Activated CD8-positive, alpha-beta memory T cell treated with anti-CD3 and anti-CD28 coated beads for 36 hours (primary cell): ENCODE data around the gene PIWIL4. TPM values are rescaled to one million over a fixed set of nuclear protein-coding genes. Genes with fewer than 3 reads are reported as not detected.
"Not testable (repeated sequence)": the region's sequence is repeated elsewhere in the genome, so short reads cannot be mapped to it uniquely, and the experiment has no call there.

ENCODE experiments used
- CTCF ChIA-PET: fragments of 350-600 bp; sonication (Branson Sonifier 250); formaldehyde crosslinking; loops from one replicate; lab custom pipeline; 2021; ENCODE audit warnings: antibody characterized with exemption; lab: Charles Lee
- POLR2A ChIA-PET: fragments of 350-600 bp; sonication (Branson Sonifier 250); formaldehyde crosslinking; loops from one replicate; lab custom pipeline; 2021; ENCODE audit warnings: antibody characterized with exemption; lab: Charles Lee
- total RNA-seq, 2 experiments: library from RNA; stranded (reverse); gene quantifications; one replicate each; pipeline ENCODE4 v1.2.3, GENCODE V29; 2021

Gene PIWIL4
- total RNA-seq, 2 experiments from 2014 or later, result 0.23 to 0.36 TPM

DNA sequence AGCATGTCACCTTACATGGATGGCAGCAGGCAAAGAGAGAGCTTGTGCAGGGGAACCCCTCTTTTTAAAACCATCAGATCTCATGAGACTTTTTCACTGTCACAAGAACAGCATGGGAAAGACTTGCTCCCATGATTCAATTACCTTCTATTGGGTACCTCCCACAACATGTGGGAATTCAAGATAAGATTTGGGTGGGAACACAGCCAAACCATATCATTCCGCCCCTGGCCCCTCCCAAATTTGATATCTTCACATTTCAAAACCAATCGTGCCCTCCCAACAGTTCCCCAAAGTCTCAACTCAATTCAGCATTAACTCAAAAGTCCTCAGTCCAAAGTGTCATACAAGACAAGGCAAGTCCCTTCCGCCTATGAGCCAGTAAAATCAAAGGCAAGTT, 58.3 kb downstream of the PIWIL4 start:
- POLR2A ChIA-PET, result not testable (repeated sequence)

DNA sequence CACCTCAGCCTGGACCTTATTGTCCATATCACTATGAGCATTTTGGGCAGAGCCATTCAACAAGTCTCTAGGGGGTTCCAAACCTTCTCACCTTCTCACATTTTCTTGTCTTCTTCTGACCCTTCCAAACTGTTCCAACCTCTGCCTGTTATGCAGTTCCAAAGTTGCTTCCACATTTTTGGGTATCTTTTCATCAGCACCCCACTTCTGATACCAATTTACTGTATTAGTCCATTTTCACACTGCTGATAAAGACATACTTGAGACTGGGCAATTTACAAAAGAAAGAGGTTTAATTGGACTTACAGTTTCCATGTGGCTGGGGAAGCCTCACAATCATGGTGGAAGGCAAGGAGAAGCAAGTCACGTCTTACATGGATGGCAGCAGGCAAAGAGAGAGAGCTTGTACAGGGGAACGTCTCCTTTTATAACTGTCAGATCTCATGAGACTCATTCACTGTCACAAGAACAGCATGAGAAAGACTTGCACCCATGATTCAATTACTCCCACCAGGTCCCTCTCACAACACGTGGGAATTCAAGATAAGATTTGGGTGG, 59.9 kb downstream of the PIWIL4 start:
- POLR2A ChIA-PET, CTCF ChIA-PET: not testable (repeated sequence)

More for the DNA sequence above, 58.3 kb downstream of the PIWIL4 start:
- CTCF ChIA-PET, result not testable (repeated sequence)

DNA sequence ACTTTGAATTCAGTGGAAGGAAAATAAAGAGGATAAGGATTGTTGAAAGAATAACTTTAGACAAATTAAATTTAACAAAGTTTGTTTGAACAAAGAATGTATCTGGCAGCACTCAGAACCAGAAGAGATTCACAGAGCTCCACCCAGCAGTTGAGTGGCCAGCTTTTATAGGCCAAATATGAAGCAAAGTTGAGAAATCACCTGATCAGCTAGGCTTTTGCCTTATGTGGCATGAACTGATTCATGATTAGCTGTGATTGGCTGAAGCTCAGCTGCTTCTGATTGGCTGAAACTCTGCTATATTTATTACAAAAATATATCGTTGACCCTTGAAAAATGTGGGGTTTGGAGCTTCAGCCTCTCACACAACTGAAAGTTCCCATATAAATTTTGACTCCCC, 62.6 kb downstream of the PIWIL4 start:
- ChIA-PET POLR2A (no interaction called here), CTCF (no interaction called here)

DNA sequence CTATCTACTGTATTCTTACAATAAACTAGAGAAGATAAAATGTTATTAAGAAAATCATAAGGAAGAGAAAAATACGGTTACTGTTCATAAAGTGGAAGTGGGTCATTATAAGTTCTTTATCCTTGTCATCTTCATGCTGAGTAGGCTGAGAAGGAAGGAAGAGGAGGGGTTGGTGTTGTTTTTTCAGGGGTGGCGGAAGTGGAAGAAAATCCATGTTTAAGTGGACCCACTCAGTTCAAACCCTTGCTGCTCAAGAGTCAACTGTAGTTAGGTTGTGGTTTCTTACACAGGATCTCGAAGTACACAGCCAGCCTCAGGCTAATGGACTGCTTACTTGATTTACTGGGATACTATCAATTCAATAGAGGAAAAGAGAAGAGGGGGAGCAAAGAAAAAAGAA, 63.1 kb downstream of the PIWIL4 start:
- ChIA-PET CTCF (no interaction called here), POLR2A (no interaction called here)

DNA sequence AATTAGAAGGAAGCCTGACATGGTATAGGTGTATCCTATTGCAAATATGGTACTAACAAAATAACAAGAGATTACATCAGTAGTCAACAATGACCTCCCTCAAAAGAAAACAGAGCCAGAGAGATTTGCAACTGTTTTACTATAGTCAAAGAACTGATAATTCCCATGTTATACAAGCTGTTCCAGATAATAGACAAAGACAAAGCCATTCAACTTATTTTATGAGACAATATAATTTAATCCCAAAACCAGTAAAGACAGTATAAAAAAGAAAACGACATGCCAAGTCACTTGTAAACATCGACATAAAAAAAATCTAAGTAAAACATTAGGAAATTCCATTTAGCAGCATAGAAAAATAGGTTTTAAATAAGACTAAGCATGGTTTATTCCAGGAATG, 65.2 kb downstream of the PIWIL4 start:
- POLR2A ChIA-PET, result no interaction called here
- CTCF ChIA-PET, result no interaction called here

DNA sequence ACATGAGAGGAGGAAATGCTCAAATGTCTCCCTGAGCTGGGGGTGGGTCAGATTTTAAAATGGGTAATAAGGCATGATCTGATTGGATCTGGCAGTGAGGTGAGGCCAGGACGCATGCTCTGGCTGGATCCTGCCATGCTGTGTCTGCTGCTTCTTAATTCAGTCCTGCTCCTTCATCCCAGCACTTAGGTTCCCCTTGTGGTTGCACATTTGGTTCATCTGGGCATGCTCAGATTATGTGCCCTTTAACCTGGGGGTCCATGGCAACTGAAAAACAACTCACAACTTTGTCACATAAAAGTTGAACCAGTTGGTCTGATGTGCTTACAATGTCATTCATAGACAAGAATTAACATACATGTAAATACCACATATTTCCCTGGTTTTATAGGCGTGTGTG, 67.9 kb downstream of the PIWIL4 start:
- POLR2A ChIA-PET, result no interaction called here

DNA sequence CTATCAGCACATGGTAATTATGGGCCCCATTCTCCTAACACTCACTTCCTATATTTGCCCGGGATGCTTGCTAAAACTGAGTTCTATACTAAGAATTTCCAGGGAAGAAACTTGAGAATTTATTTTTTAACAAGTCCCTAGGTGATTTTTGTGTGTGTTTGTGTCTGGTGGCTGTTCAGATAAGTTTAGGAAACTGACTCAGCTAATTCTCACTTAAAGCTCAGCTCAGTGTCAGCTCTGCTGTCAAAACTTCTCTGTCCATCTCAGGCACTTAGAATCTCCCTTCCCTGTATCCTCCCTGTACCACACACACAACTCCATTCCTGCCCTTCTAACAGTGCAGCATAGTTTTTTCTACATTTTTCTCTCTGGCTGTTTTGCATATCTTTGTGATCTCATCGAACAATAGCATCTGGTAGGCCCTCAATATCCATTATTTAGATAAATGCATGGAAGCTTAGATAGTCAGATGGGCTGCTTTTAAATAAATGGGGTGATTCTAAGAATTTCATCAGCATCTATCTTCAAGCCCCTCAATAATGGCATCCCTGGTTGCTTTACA, 69.3 kb downstream of the PIWIL4 start:
- POLR2A ChIA-PET, result no interaction called here
- CTCF ChIA-PET, result no interaction called here

More for the DNA sequence above, 67.9 kb downstream of the PIWIL4 start:
- CTCF ChIA-PET, result no interaction called here

DNA sequence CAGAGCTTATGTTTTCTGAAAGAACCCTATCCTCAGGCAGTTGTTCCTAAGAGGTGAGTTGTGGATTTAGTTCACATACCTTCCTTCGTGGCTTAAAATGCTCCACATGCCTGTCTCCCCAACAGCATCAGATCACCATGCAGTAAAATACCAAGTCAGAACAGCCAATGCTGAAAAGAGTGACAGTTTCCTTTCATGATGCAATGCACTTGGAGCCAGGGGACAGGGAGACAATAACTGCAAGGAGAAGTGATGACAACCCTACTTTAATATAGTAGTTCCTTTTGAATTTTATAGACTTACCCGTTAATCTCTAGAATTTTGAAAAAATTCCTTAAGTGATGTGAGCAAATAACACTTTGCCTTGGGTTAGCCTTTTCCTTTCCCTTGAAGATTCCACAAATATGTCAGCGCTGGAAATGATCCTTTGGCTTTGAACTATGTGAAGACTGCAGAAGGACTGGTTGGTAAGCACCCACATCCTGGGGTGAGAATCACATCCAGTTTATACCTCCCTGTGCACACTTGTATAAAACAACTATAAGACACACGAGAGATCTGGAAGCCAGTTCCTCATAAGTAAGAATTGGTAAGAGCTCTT, 71.2 kb downstream of the PIWIL4 start:
- CTCF ChIA-PET, result no interaction called here
- POLR2A ChIA-PET, result no interaction called here

DNA sequence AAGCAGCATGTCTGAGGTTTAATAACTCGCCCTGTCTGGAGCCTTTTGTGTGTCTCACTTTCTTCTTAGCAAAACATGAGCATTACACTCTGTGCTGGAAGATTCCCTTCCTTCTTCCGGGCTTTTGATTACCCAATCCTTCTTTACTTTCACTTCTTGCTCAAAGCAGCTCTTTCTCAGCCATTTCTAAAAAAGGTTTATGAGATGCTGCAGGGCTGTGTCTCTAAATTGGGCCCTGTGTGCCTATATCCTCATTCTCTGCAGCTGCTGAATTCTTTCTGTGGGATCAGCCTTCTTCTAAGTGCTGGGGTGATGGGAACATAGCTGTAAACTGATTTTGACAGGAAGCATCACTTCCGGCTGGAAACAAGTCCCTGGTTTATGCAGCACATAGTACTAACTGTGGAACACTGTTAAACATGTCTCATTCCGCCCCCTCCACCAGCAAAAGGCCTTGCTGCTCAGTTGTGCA, 71.8 kb downstream of the PIWIL4 start:
- CTCF ChIA-PET, result no interaction called here
- POLR2A ChIA-PET, result no interaction called here

DNA sequence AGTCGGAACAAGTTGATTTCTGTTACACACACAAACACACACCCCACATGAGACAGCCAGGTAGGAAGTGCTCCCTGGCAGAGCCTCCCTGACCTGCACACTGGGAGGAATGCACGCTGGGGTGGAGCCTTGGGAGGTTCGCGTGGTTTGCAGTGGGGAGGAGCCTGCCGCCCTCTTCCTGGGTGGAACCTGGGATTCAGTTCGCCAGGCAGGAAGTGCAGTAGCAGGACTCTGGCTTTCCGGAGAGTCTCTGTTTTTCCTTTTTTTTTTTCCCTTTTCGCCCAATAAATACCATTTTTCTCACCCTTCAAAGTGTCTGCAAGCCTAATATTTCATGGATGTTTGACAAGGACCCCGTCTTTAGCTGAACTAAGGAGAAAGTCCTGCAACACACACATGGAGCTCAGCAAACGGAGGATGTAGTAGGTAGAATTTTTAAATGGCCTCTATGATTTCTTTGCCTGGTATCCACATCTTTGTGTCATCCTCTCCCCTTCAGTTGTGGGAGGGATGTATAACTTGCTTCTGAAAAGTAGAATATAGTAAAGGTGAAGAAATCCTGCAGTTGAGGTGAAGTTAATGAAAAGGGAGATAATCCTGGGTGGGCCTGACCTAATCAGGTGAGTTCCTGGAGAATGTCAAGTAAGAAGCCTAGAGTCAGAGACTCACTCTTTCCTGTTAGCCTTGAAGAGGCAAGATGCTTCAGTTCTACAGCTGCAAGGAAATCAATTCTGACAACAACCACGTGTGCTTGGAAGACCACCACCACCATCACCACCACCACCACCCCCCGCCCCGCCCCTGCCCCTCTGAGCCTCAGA, 72.9 kb downstream of the PIWIL4 start:
- CTCF ChIA-PET, result no interaction called here
- POLR2A ChIA-PET, result no interaction called here

DNA sequence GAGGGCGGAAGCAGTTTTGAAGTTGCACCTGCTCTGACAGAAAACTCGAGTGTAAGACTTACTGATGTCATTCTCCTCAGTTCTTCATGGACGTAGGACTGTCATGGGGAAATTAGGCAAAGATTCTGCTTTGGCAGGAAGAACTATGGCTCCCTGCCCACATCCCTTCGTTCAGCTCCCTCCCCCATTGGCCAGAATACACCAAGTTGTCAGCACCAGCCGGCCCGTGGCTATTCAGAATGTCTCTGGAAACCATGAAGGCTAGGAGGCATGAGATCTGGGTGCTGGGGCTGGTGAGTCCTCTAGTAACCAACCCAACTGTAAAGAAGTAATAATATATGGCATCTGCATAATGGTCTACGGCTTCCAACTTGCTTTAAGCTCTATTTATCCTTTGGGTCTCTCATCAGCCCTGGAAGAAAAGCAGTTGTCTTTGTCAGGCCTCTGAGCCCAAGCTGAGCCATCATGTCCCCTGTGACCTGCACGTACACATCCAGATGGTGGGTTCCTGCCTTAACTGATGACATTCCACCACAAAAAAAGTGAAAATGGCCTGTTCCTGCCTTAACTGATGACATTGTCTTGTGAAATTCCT, 74.1 kb downstream of the PIWIL4 start:
- ChIA-PET POLR2A (no interaction called here), CTCF (no interaction called here)

DNA sequence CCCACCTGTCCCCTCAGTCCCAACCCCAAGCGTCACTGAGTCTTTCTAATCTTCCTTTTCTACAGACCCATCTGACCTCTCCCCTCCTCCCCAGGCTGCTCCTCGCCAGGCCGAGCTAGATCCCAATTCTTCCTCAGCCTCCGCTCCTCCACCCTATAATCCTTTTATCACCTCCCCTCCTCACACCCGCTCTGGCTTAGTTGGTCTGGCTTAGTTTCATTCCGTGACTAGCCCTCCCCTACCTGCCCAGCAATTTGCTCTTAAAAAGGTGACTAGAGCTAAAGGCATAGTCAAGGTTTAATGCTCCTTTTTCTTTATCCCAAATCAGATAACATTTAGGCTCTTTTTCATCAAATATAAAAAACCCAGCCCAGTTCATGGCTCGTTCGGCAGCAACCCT, 76.0 kb downstream of the PIWIL4 start:
- POLR2A ChIA-PET, CTCF ChIA-PET: not testable (repeated sequence)

DNA sequence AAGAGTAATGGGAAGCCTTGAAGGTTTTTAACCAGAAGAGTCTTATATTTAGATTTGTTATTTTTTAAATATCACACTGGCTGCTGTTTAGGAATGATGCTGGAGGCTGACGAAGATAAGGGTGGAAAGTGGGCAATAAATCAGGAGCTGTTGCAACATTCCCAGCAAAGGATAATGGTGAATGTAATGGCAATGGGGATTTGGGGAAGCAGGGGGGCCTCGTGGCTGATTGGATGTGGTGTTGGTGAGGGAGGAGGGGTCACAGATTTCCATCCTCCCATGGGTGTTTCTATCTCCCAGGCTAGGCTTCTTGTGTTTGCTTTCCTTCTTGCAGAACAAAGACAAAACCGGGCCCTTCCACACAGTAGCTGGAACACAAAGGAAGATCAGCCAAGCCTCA, 80.8 kb downstream of the PIWIL4 start:
- POLR2A ChIA-PET, result no interaction called here

DNA sequence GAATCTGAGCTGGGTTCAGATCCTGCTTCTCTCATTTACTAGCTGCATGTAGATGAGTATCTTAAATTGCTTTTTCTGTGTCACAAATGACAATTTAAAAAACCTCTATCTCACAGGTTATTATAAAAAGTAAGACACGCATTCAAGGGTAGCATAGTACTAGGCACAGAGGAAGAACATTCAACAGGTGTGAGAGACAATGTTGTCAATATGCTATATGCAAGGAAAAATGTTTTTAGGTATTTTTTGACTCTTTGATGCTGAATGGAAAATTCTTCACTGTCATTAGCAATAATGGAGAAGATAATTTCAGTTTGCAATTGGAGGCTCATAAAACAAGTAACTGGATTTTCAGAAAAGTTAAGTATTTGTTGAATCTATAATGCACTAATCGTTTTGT, 81.6 kb downstream of the PIWIL4 start:
- POLR2A ChIA-PET, result no interaction called here
- CTCF ChIA-PET, result no interaction called here

More for the DNA sequence above, 80.8 kb downstream of the PIWIL4 start:
- CTCF ChIA-PET, result no interaction called here

DNA sequence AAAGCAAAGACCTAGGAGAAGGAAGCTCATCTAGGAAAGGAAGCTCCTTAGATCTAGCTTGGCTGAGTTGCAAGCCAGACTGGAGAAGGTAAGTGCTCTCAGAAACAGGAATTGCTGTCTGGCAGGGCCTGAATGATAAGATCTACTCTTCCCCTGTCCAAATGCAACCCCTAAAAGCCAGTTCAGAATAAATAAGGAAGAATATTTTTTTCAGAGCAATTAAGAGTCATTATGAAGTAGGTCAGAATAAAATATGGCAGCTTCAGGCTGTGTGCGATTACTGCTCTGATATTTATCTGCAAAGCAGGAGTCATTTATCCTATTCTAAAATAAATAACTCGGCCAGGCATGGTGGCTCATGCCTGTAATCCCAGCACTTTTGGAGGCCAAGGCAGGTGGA, 82.1 kb downstream of the PIWIL4 start:
- CTCF ChIA-PET, result no interaction called here

DNA sequence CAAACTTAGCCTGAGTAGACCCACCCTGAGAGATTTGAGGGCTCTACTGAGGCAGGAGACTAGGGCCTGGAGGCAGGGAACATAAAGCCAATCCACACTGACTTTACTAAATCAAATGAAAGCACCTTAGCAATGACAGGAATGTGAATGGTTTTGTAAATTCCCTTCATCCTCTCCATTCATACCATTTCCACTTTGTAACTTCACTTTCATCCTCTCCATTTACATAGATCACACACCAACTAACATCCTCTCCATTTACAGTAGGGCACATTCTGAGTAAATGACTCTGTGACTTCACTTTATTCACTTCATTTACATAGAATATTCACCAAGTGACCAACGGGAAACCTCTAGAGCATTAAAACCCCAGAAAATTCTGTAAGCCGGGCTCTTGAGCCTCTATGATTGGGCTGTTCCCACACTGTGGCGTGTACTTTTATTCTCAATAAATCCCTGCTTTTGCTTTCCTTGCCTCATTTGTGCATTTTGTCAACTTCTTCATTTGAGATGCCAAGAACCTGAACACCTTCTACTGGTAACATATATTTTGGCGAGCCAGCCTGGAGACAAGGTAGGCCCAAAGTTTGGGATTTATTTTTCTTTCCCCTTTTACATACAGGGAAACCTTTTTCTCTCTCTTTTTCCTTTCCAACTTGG, 82.9 kb downstream of the PIWIL4 start:
- ChIA-PET CTCF (no interaction called here), POLR2A (no interaction called here)

More for the DNA sequence above, 82.1 kb downstream of the PIWIL4 start:
- POLR2A ChIA-PET, result no interaction called here

DNA sequence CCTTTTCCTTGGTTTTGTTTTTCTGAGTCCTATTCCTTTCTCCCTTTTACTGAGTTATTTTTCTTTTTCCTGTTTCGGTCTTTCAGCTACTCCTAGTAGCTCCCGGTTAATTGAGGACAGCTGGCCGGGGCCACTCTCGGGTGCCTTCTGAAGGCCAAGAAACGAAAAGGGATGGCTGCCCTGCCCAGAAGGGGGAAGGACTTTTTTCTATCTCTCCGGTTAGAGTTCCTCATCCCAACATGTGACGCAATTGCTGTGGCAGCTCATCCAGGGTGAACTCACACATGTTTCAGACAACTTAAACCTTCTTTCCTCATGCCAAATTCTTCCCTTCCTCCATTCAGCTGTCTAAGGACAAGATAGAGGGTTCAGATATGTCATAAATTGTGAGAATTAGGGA, 83.6 kb downstream of the PIWIL4 start:
- ChIA-PET POLR2A (no interaction called here), CTCF (no interaction called here)

DNA sequence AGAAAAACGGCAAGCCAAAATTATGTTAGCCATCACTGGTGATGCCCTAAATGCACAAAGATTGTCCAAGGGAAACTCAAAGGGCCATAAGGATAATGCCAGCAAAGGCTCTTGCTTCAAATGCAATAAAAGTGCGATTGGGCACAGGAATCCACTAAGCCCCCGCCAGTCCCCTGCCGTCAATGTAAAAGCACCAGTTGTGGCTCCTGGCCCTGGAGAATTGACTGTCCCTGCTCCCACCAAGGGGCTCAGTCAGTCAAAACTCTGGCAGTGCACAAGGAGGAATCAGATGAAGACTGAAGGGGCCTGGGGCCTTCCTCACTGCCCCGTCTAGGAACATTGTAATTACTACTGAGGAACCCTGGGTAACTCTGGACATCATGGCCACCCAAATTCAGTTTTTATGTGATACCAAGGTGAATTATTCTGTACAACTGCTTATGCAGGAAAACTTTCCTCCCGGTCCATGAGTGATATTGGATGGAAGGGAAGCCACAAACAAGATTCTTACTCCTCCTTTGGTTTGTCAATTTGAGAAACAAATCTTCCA, 85.6 kb downstream of the PIWIL4 start:
- POLR2A ChIA-PET, result no interaction called here
- CTCF ChIA-PET, result no interaction called here

DNA sequence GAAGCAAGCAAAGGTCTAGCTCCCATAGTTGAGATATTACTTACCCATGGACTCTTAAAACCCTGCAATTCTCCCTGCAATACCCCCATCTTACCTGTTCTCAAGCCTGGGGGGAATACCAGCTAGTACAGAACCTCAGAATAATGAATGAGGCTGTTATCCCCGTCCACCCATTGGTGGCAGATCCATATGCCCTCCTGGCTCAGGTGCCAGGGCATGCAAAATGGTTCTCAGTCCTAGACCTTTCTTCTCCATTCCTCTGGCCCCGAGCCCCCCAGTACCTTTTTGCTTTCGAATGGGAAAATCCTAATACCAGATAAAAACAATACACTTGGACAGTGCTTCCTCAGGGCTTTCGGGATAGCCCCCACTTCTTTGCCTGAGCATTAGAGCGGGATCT, 86.4 kb downstream of the PIWIL4 start:
- POLR2A ChIA-PET, result no interaction called here
- CTCF ChIA-PET, result no interaction called here
